HepG2 (cell line): Measurements from ENCODE around the gene TMEM167B. TPM values are rescaled to one million over a fixed set of nuclear protein-coding genes. Genes with fewer than 3 reads are reported as not detected.

Experiments
- ATF7-NPFF ChIP-seq: sonication (generic); formaldehyde crosslinking; IDR thresholded peaks from 2 replicates; pipeline ENCODE4 v1.8.1; 2023; ENCODE audit warnings: mild to moderate bottlenecking, low read depth, missing genetic modification reagents, moderate library complexity
- CENPT ChIP-seq: sonication (generic); formaldehyde crosslinking; IDR thresholded peaks from 2 replicates; pipeline ENCODE4 v1.8.0; 2022; ENCODE audit warnings: low read depth, mild to moderate bottlenecking, moderate library complexity, missing genetic modification reagents
- FOXJ3 ChIP-seq: sonication (generic); formaldehyde crosslinking; IDR thresholded peaks from 2 replicates; pipeline ENCODE4 v1.4.0; 2020; ENCODE audit warnings: missing genetic modification reagents, mild to moderate bottlenecking, borderline replicate concordance
- GMEB2 ChIP-seq: IDR thresholded peaks from 2 replicates; pipeline ENCODE4 v1.6.1; 2016; ENCODE audit warnings: missing biosample characterization, missing genetic modification reagents, low read depth
- IRX3 ChIP-seq: sonication (generic); formaldehyde crosslinking; IDR thresholded peaks from 2 replicates; pipeline ENCODE4 v1.8.1; 2023; ENCODE audit warnings: mild to moderate bottlenecking, low read depth, missing genetic modification reagents, borderline replicate concordance
- KAT8 ChIP-seq: IDR thresholded peaks from 2 replicates; pipeline ENCODE4 v1.6.1; 2016; ENCODE audit warnings: missing genetic modification reagents, missing compliant biosample characterization
- KDM3A ChIP-seq: IDR thresholded peaks from 2 replicates; pipeline ENCODE4 v1.6.1; 2018; ENCODE audit warnings: low read depth, missing compliant biosample characterization
- MED1 ChIP-seq: sonication (generic); formaldehyde crosslinking; IDR thresholded peaks from 2 replicates; pipeline ENCODE4 v1.4.0; 2020; ENCODE audit warnings: missing genetic modification reagents
- NFE2L2 ChIP-seq: fragments of 150-350 bp; IDR thresholded peaks from 2 replicates; pipeline ENCODE4 v1.6.1; 2014; ENCODE audit warnings: low read length
- NONO ChIP-seq, 2 experiments: fragments of 450-650 bp in 1 of 2; sonication (generic) in 1 of 2; formaldehyde crosslinking in 1 of 2; IDR thresholded peaks in 1 of 2; conservative IDR thresholded peaks in 1 of 2; 2 replicates each; pipeline versions ENCODE4 v1.6.1 to v1.8.0; 2017 to 2022; ENCODE audit warnings: mild to moderate bottlenecking in 1 of 2, missing genetic modification reagents in 1 of 2, moderate library complexity in 1 of 2
- PAF1 ChIP-seq: IDR thresholded peaks from 2 replicates; pipeline ENCODE4 v1.6.1; 2016; ENCODE audit warnings: missing genetic modification reagents, missing compliant biosample characterization
- POLR2AphosphoS5 ChIP-seq: IDR thresholded peaks from 2 replicates; pipeline ENCODE4 v1.6.1; 2012; ENCODE audit warnings: low read depth, low read length
- RNF219 ChIP-seq: sonication (generic); formaldehyde crosslinking; IDR thresholded peaks from 2 replicates; pipeline ENCODE4 v1.5.0; 2020; ENCODE audit warnings: mild to moderate bottlenecking, missing genetic modification reagents
- SAFB2 ChIP-seq: sonication (generic); formaldehyde crosslinking; IDR thresholded peaks from 2 replicates; pipeline ENCODE4 v1.5.1; 2020; ENCODE audit warnings: missing genetic modification reagents, low read depth, mild to moderate bottlenecking, borderline replicate concordance
- SNRNP70 ChIP-seq: fragments of 200-400 bp; formaldehyde crosslinking; IDR thresholded peaks from 2 replicates; pipeline ENCODE4 v1.6.1; 2017; ENCODE audit warnings: mild to moderate bottlenecking, low read depth, low read length, moderate library complexity
- TFDP2 ChIP-seq: sonication (generic); formaldehyde crosslinking; IDR thresholded peaks from 2 replicates; pipeline ENCODE4 v1.4.0; 2020; ENCODE audit warnings: missing genetic modification reagents
- ZBTB25 ChIP-seq: IDR thresholded peaks from 2 replicates; pipeline ENCODE4 v1.6.1; 2018; ENCODE audit warnings: missing genetic modification reagents
- ZBTB44 ChIP-seq: sonication (generic); formaldehyde crosslinking; IDR thresholded peaks from 2 replicates; pipeline ENCODE4 v1.4.0; 2020; ENCODE audit warnings: missing genetic modification reagents
- ZFP41 ChIP-seq: sonication (generic); formaldehyde crosslinking; IDR thresholded peaks from 2 replicates; pipeline ENCODE4 v1.4.0; 2020; ENCODE audit warnings: mild to moderate bottlenecking, missing genetic modification reagents, borderline replicate concordance
- ZNF33B ChIP-seq: sonication (generic); formaldehyde crosslinking; IDR thresholded peaks from 2 replicates; pipeline ENCODE4 v1.5.1; 2020; ENCODE audit warnings: mild to moderate bottlenecking, missing genetic modification reagents
- ZNF354B ChIP-seq: sonication (generic); formaldehyde crosslinking; IDR thresholded peaks from 2 replicates; pipeline ENCODE4 v1.8.0; 2022; ENCODE audit warnings: mild to moderate bottlenecking, missing genetic modification reagents
- ZNF713 ChIP-seq: sonication (generic); formaldehyde crosslinking; IDR thresholded peaks from 2 replicates; pipeline ENCODE4 v1.4.0; 2020; ENCODE audit warnings: mild to moderate bottlenecking, missing genetic modification reagents
- polyA plus RNA-seq, 8 experiments: library from polyadenylated mRNA; depleted of rRNA in 3 of 8; stranded (reverse) in 7 of 8; unstranded in 1 of 8; fragments of >200 nt; fragmentation: Illumina TruSeq in 4 of 8; extraction: Trizol in 4 of 8; gene quantifications; 2 replicates each; pipeline versions ENCODE4 v1.2.1 to v1.2.3, GENCODE V29; 2011 to 2016; ENCODE audit warnings: low read depth in 4 of 8, missing spikeins in 1 of 8, mixed read lengths in 1 of 8; ENCODE audit not compliant: insufficient read depth in 1 of 8
- total RNA-seq, 5 experiments: library from RNA; depleted of rRNA; stranded (reverse); fragments of >200 nt; fragmentation: Illumina TruSeq; extraction: Trizol; gene quantifications; 2 replicates each; pipeline ENCODE4 v1.2.3, GENCODE V29; 2016; ENCODE audit warnings: low read depth in 1 of 5

TMEM167B gene
- total and polyA plus RNA-seq, 2 of the 13 experiments (the other 11 are each of a cell fraction or from before 2014, with no cell fraction given) = 9.5 to 22.4 TPM

- no peak for TF ChIP-seq GMEB2 (CRISPR knock-in tag)
- TF ChIP-seq CENPT = no peak
- TF ChIP-seq TFDP2 (CRISPR knock-in tag) = no peak
- no peak for TF ChIP-seq ZNF33B (CRISPR knock-in tag)
- no peak for TF ChIP-seq PAF1
- no peak for TF ChIP-seq FOXJ3
- peak; percentile 82 for TF ChIP-seq KAT8 (CRISPR knock-in tag)
- TF ChIP-seq ATF7-NPFF = no peak
- no peak for TF ChIP-seq POLR2AphosphoS5
- TF ChIP-seq RNF219 (CRISPR knock-in tag) = no peak
- no peak for TF ChIP-seq NFE2L2
- no peak for TF ChIP-seq SAFB2 (CRISPR knock-in tag)
- TF ChIP-seq ZNF713 (CRISPR knock-in tag) = no peak
- TF ChIP-seq NONO (IDR thresholded peaks at IDR 0.05) = no peak
- TF ChIP-seq NONO (CRISPR knock-in tag; conservative IDR thresholded peaks at IDR 0.05) = peak; percentile 61; the same call in 1 of the 2 replicates
- TF ChIP-seq SNRNP70 = no peak
- TF ChIP-seq ZFP41 (CRISPR knock-in tag) = no peak; the same call in 1 of the 2 replicates
- peak; percentile 56; the same call in 1 of the 2 replicates for TF ChIP-seq MED1
- no peak for TF ChIP-seq IRX3 (CRISPR knock-in tag)
- TF ChIP-seq KDM3A (CRISPR knock-in tag) = peak; percentile 27; the same call in 1 of the 2 replicates
- peak; percentile 82 for TF ChIP-seq ZBTB25 (CRISPR knock-in tag)
- no peak for TF ChIP-seq ZNF354B (CRISPR knock-in tag)
- no peak for TF ChIP-seq ZBTB44 (CRISPR knock-in tag)
Observed at GRCh38 chr1:109089242-109090015, 1.1 kb upstream of the TMEM167B start (continued).
